AG09319 (cell line): ENCODE measurements around the gene NR1H2.

Experiments
- DNase-seq: peaks from one replicate; pipeline ENCODE4 v3.0.0-alpha.2; 2010; ENCODE audit warnings: low read depth; ENCODE audit errors: extremely low read depth
- CTCF ChIP-seq: IDR thresholded peaks from 2 replicates; pipeline ENCODE4 v1.5.1; 2011; ENCODE audit warnings: low read depth, mild to moderate bottlenecking, inconsistent platforms, low read length, moderate library complexity

NR1H2 gene

GRCh38 chr19:50392759-50393158, 16.5 kb downstream of the NR1H2 start:
- no peak for DNase-seq
- no peak for TF ChIP-seq CTCF

GRCh38 chr19:50393589-50393988, 17.3 kb downstream of the NR1H2 start:
- TF ChIP-seq CTCF: no peak
- no peak for DNase-seq

GRCh38 chr19:50394017-50394416, 17.8 kb downstream of the NR1H2 start:
- TF ChIP-seq CTCF: no peak
- DNase-seq: no peak

- no peak for TF ChIP-seq CTCF
- DNase-seq: no peak
Observed at GRCh38 chr19:50398675-50399367, 22.6 kb downstream of the NR1H2 start.

GRCh38 chr19:50399368-50399745, 23.1 kb downstream of the NR1H2 start:
- TF ChIP-seq CTCF: no peak
- no peak for DNase-seq

GRCh38 chr19:50401605-50402450, 25.6 kb downstream of the NR1H2 start:
- no peak; the same call in 1 of the 2 replicates for TF ChIP-seq CTCF
- DNase-seq: no peak
